ENCODE data around the gene FKBP11. TPM values are rescaled to one million over a fixed set of nuclear protein-coding genes. Genes with fewer than 3 reads are reported as not detected.

FKBP11 gene
- total and polyA plus RNA-seq, 2 of the 13 experiments (the other 11 are each of a cell fraction or from before 2014, with no cell fraction given), result 15.5 to 19.4 TPM

- peak; percentile 54; the same call in 1 of the 2 replicates for TF ChIP-seq MXD1 (CRISPR knock-in tag; IDR thresholded peaks at IDR 0.05)
Measured at GRCh38 chr12:48956279-48957140, 31.2 kb upstream of the FKBP11 start (continued).

GRCh38 chr12:48954841-48955501, 29.7 kb upstream of the FKBP11 start:
- FAIRE-seq (no peak), ATAC-seq (no peak), DNase-seq (ENCODE audit: low spot score) (no peak)
- Histone ChIP-seq H3K4me3 (replicated peaks in 1 of 3; ENCODE audit: insufficient read depth in 1 of 3, low read depth in 2 of 3, low read length in 3 of 3) (no peak overlapping the region), H3K36me3 (replicated peaks in 1 of 2; ENCODE audit: control insufficient read depth in 1 of 2, insufficient read depth in 2 of 2, low read length in 2 of 2) (peaks cover 0 to 18% of the 10 kb centered on the region in 2 experiments; a peak in 2 of 5 replicates), H3K4me2 (ENCODE audit: low read depth, low read length) (no peak overlapping the region), H3K79me2 (ENCODE audit: insufficient read depth, low read length) (peaks cover 43% of the 10 kb centered on the region), H3K9ac (ENCODE audit: insufficient read depth, low read depth, low read length) (no peak overlapping the region), H3K9me3 (ENCODE audit: low read length) (no peaks in the 10 kb centered on the region), H4K20me1 (ENCODE audit: insufficient read depth, low read length) (peaks cover 6% of the 10 kb centered on the region; the same call in 1 of the 2 replicates), H3K27me3 (ENCODE audit: control insufficient read depth in 1 of 2, insufficient read depth in 2 of 2, low read length in 2 of 2) (no peaks in the 10 kb centered on the region), H3K27ac (ENCODE audit: extremely low read length, insufficient read depth, low read length) (no peak overlapping the region), H2AFZ (ENCODE audit: low read length) (no peak overlapping the region), H3K4me1 (ENCODE audit: insufficient read depth, low read length) (peaks cover 26% of the 10 kb centered on the region)
- in situ Hi-C loops (cut with HindIII; ENCODE audit: extremely low pct_ligation_motif_present, low pct_unique_long_range_greater_than_20kb), result no loop called here
- intact Hi-C loops (cut with micrococcal nuclease; ENCODE audit: unreplicated experiment), result loop anchor here (5.0 kb wide), 1 partner anchor 1977 kb away; no protein-coding TSS in a partner anchor
- TF ChIP-seq ZMYM3 (CRISPR knock-in tag; IDR thresholded peaks at IDR 0.05), result no peak
- no peak for TF ChIP-seq HINFP (CRISPR knock-in tag; IDR thresholded peaks at IDR 0.05; ENCODE audit: low read depth)
- TF ChIP-seq GATAD1 (CRISPR knock-in tag; IDR thresholded peaks at IDR 0.05), result no peak
- TF ChIP-seq ZSCAN12 (CRISPR knock-in tag; IDR thresholded peaks at IDR 0.05), result no peak
- TF ChIP-seq MTA3 (CRISPR knock-in tag; IDR thresholded peaks at IDR 0.05), result no peak
- TF ChIP-seq PHF21A (CRISPR knock-in tag; IDR thresholded peaks at IDR 0.05), result no peak
- TF ChIP-seq ZSCAN30 (CRISPR knock-in tag; IDR thresholded peaks at IDR 0.05), result no peak
- no peak for TF ChIP-seq FLYWCH1 (CRISPR knock-in tag; IDR thresholded peaks at IDR 0.05)
- no peak for TF ChIP-seq BRCA1 (CRISPR knock-in tag; IDR thresholded peaks at IDR 0.05)
- no peak for TF ChIP-seq MXD3 (CRISPR knock-in tag; IDR thresholded peaks at IDR 0.05)
- no peak for TF ChIP-seq ZNF136 (CRISPR knock-in tag; IDR thresholded peaks at IDR 0.05; ENCODE audit: low read depth)
- ChIA-PET POLR2A (no interaction called here), CTCF (ENCODE audit: low intra/inter-chr PET ratio, low total read pairs) (no interaction called here)
- no TSS peak for BruUV-seq (replicated peaks)
- 100% methylated on average over 3 of the region's 3 CpGs for WGBS (ENCODE audit: low lambda C conversion rate)
